Non-pigmented ciliary epithelial cell (primary cell): ENCODE measurements around the gene PILRB.

Experiments used
- DNase-seq: peaks from one replicate; pipeline ENCODE4 v3.0.0-alpha.2; 2010; ENCODE audit warnings: low read depth

The PILRB gene

DNA sequence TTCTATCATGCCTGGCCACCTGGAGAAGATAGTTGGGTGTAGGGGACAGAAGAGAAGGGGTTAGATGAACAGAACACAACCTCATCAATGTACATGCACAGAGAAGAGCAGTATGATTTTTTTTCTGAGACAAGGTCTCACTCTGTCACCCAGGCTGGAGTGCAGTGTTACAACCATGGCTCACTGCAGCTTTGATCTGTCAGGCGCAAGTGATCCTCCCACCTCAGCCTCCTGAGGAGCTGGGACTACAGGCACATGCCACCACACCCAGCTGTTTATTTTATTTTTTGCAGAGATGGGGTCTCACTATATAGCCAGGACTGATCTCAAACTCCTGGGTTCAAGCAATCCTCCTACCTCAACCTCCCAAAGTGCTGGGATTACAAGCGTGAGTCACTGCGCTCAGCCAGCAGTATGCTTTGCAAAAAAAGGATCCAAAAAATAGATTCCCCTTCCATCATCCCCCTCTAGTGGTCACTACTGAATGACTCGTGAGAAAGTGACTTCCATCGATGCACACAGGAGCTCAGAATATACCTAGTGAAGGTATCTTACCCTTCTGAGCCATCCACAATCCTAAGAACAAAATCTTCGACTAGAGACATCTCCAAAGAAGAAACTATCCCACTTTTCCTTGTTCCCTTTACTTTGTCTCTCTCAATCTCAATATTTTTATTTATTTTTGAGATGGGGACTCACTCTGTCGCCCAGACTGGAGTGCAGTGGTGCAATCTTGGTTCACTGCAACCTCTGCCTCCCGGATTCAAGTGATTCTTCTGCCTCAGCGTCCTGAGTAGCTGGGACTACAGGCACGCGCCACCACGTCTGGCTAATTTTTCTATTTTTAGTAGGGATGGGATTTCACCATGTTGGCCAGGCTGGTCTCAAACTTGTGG lies 49.6 kb downstream of the PILRB start:
- peak; percentile 59 for DNase-seq

DNA sequence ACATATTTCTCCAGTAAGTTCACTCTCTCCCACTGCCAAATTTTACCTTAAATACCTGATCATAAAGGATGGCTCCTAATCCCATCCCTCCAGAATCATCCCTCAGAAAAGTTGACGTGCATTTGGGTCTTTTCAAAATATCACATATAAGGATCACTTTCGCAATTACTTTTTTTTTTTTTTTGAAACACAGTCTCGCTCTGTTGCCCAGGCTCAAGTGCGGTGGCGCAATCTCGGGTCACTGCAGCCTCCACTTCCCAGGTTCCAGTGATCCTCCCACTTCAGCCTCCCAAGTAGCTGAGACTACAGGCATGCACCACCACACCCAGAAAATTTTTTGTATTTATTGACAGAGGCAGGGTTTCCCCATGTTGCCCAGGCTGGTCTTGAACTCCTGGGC lies 53.2 kb downstream of the PILRB start:
- DNase-seq = no peak

GRCh38 chr7:100413346-100413745 lies 55.4 kb downstream of the PILRB start:
- DNase-seq = no peak

DNA sequence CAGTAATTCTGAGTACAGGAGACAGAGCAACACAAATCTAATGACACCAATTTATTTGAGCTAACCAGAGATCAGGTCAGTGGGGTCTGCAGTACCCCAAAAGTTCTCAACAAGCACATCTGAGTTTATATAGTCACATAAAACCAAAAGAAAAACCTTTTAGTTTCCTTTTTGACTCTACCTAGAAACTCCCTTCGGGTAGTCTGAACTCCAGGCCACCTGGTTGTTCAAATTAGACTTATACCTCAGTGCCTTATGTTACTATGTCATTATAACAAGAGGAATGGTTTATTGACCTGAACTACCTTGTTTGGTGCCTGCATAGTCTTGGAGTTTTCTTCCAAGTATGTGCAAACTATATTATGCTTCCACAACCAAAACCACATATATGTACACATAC lies 56.0 kb downstream of the PILRB start:
- DNase-seq = no peak

- DNase-seq = no peak
These were observed 57.5 kb downstream of the PILRB start for GRCh38 chr7:100415448-100415847.
